Astrocyte (in vitro differentiated cells and primary cell): Measurements from ENCODE around the gene IQCH. TPM values are rescaled to one million over a fixed set of nuclear protein-coding genes. Genes with fewer than 3 reads are reported as not detected.

ENCODE experiments used
- DNase-seq: peaks from one replicate; pipeline ENCODE4 v3.0.0-alpha.2; 2010; ENCODE audit warnings: low read depth
- FAIRE-seq: peaks from 2 replicates; lab custom pipeline; 2011; peaks lifted over from hg19 to GRCh38; lab: Jason Lieb, UNC
- H2AFZ ChIP-seq: 2 replicates; pipeline ENCODE4 v1.6.0; 2012; ENCODE audit warnings: low read depth, low read length, inconsistent platforms
- H3K27ac ChIP-seq: 2 replicates; pipeline ENCODE4 v1.5.1; 2011; ENCODE audit warnings: low read depth, low read length, inconsistent platforms
- H3K27me3 ChIP-seq: 2 replicates; pipeline ENCODE4 v1.6.0; 2011; ENCODE audit warnings: low read length, inconsistent platforms; ENCODE audit not compliant: insufficient read depth
- H3K36me3 ChIP-seq: 2 replicates; pipeline ENCODE4 v1.5.1; 2011; ENCODE audit warnings: low read length, inconsistent platforms; ENCODE audit not compliant: insufficient read depth
- H3K4me1 ChIP-seq: 2 replicates; pipeline ENCODE4 v1.5.1; 2011; ENCODE audit warnings: low read length, inconsistent platforms; ENCODE audit not compliant: insufficient read depth
- H3K4me2 ChIP-seq: 2 replicates; pipeline ENCODE4 v1.6.0; 2012; ENCODE audit warnings: low read length, inconsistent platforms
- H3K4me3 ChIP-seq: 2 replicates; pipeline ENCODE4 v1.5.1; 2011; ENCODE audit warnings: low read depth, mild to moderate bottlenecking, low read length, inconsistent platforms; ENCODE audit not compliant: insufficient read depth
- H3K79me2 ChIP-seq: 2 replicates; pipeline ENCODE4 v1.6.0; 2012; ENCODE audit warnings: mild to moderate bottlenecking, low read length, inconsistent platforms; ENCODE audit not compliant: insufficient read depth
- H3K9ac ChIP-seq: 2 replicates; pipeline ENCODE4 v1.6.0; 2012; ENCODE audit warnings: mild to moderate bottlenecking, low read length, inconsistent platforms
- H3K9me3 ChIP-seq: 2 replicates; pipeline ENCODE4 v1.5.1; 2012; ENCODE audit warnings: low read depth, mild to moderate bottlenecking, low read length, inconsistent platforms; ENCODE audit not compliant: insufficient read depth
- H4K20me1 ChIP-seq: 2 replicates; pipeline ENCODE4 v1.6.0; 2012; ENCODE audit warnings: low read length, inconsistent platforms; ENCODE audit not compliant: insufficient read depth
- H3K27ac Mint-ChIP-seq: one replicate; pipeline ENCODE4 v1.8.0; 2021; ENCODE audit warnings: mild to moderate bottlenecking, mixed read lengths; ENCODE audit not compliant: unreplicated experiment
- H3K27me3 Mint-ChIP-seq: one replicate; pipeline ENCODE4 v1.8.0; 2021; ENCODE audit warnings: low read depth, mixed read lengths; ENCODE audit not compliant: unreplicated experiment
- H3K36me3 Mint-ChIP-seq: one replicate; pipeline ENCODE4 v1.8.0; 2021; ENCODE audit warnings: low read depth, mixed read lengths; ENCODE audit not compliant: unreplicated experiment
- H3K4me1 Mint-ChIP-seq: one replicate; pipeline ENCODE4 v1.8.0; 2021; ENCODE audit warnings: low read depth, mixed read lengths; ENCODE audit not compliant: unreplicated experiment
- H3K4me3 Mint-ChIP-seq: one replicate; pipeline ENCODE4 v1.8.0; 2021; ENCODE audit warnings: mild to moderate bottlenecking, moderate library complexity, mixed read lengths; ENCODE audit not compliant: unreplicated experiment
- H3K9me3 Mint-ChIP-seq: one replicate; pipeline ENCODE4 v1.8.0; 2021; ENCODE audit warnings: mild to moderate bottlenecking, mixed read lengths; ENCODE audit not compliant: unreplicated experiment
- EZH2 ChIP-seq: IDR thresholded peaks from 2 replicates; pipeline ENCODE4 v1.6.1; 2012; ENCODE audit warnings: mild to moderate bottlenecking, low read length, inconsistent platforms; ENCODE audit not compliant: insufficient read depth
- total RNA-seq: library from RNA; stranded (reverse); gene quantifications from 2 replicates; pipeline ENCODE4 v1.2.1, GENCODE V29; 2021
- TF ChIP-seq, protein P1 (sequence below): IDR thresholded peaks from 2 replicates; pipeline ENCODE4 v1.5.1; 2011; ENCODE audit warnings: low read depth, mild to moderate bottlenecking, inconsistent platforms, low read length, moderate library complexity; ENCODE audit not compliant: insufficient read depth

The IQCH gene
- total RNA-seq, 1 donor from 2014 or later = 2.7 TPM

DNA sequence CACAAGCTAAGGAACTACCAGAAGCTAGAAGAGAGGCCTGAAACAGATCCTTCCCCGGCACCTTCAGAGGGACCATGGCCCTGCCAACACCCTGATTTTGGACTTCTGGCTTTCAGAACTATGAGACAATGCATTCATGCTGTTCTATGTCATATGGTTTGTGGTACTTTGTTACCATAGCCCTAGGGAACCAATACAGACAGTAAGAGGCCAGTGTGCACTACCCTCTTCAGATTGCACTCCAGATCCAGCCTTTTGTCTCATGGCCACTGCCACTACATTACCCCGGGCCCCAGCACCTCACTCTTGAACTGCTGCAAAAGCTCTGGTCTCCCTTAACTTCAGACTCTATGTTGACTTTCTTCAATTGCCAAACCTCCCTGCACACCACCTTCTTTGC lies 24.1 kb upstream of the IQCH start:
- FAIRE-seq (no peak), DNase-seq (no peak)
- no peaks in the 10 kb centered on the region for H3K9me3 Mint-ChIP-seq
- no peak for TF ChIP-seq EZH2
- TF ChIP-seq, protein P1, sequence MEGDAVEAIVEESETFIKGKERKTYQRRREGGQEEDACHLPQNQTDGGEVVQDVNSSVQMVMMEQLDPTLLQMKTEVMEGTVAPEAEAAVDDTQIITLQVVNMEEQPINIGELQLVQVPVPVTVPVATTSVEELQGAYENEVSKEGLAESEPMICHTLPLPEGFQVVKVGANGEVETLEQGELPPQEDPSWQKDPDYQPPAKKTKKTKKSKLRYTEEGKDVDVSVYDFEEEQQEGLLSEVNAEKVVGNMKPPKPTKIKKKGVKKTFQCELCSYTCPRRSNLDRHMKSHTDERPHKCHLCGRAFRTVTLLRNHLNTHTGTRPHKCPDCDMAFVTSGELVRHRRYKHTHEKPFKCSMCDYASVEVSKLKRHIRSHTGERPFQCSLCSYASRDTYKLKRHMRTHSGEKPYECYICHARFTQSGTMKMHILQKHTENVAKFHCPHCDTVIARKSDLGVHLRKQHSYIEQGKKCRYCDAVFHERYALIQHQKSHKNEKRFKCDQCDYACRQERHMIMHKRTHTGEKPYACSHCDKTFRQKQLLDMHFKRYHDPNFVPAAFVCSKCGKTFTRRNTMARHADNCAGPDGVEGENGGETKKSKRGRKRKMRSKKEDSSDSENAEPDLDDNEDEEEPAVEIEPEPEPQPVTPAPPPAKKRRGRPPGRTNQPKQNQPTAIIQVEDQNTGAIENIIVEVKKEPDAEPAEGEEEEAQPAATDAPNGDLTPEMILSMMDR = no peak
- Histone ChIP-seq H3K27ac (no peak overlapping the region), H3K4me1 (no peaks in the 10 kb centered on the region), H3K9me3 (no peaks in the 10 kb centered on the region), H2AFZ (no peak overlapping the region), H4K20me1 (peaks cover 17% of the 10 kb centered on the region), H3K4me3 (no peak overlapping the region), H3K79me2 (no peaks in the 10 kb centered on the region), H3K4me2 (no peak overlapping the region), H3K27me3 (no peaks in the 10 kb centered on the region), H3K36me3 (peaks cover 25% of the 10 kb centered on the region), H3K9ac (no peak overlapping the region)
- no peak overlapping the region for H3K27ac Mint-ChIP-seq
- H3K4me1 Mint-ChIP-seq = peaks cover 15% of the 10 kb centered on the region
- peaks cover 22% of the 10 kb centered on the region for H3K36me3 Mint-ChIP-seq
- no peaks in the 10 kb centered on the region for H3K27me3 Mint-ChIP-seq
- H3K4me3 Mint-ChIP-seq = no peak overlapping the region

DNA sequence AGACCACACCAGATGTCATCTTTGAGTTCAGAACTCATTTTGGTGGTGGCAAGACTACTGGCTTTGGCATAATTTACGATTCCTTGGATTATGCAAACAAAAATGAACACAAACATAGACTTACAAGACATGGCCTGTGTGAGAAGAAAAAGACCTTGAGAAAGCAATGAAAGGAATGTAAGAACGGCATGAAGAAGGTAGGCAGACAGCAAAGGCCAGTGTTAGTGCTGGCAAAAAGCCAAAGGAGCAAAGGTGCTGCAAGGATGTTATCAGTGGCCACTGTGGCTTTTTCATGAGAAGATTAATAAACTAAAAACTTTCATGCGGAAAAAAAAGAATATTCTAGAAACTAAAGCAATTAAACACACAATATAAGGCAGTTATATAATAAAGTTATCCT lies 22.0 kb upstream of the IQCH start:
- H3K4me3 ChIP-seq = no peak overlapping the region
- DNase-seq (no peak), FAIRE-seq (no peak)
- Mint-ChIP-seq H3K4me1 (peaks cover 12% of the 10 kb centered on the region), H3K36me3 (peaks cover 24% of the 10 kb centered on the region), H3K4me3 (no peak overlapping the region), H3K9me3 (no peaks in the 10 kb centered on the region), H3K27ac (no peak overlapping the region), H3K27me3 (no peaks in the 10 kb centered on the region)
- H3K4me1 ChIP-seq = no peaks in the 10 kb centered on the region
- H2AFZ ChIP-seq = no peak overlapping the region
- no peak overlapping the region for H3K4me2 ChIP-seq
- no peaks in the 10 kb centered on the region for H3K27me3 ChIP-seq
- peaks cover 29% of the 10 kb centered on the region for H4K20me1 ChIP-seq
- peaks cover 6% of the 10 kb centered on the region for H3K79me2 ChIP-seq
- TF ChIP-seq, protein P1 = no peak
- TF ChIP-seq EZH2 = no peak
- no peak overlapping the region for H3K27ac ChIP-seq
- peaks cover 25% of the 10 kb centered on the region for H3K36me3 ChIP-seq
- H3K9ac ChIP-seq = no peak overlapping the region
- H3K9me3 ChIP-seq = no peaks in the 10 kb centered on the region

DNA sequence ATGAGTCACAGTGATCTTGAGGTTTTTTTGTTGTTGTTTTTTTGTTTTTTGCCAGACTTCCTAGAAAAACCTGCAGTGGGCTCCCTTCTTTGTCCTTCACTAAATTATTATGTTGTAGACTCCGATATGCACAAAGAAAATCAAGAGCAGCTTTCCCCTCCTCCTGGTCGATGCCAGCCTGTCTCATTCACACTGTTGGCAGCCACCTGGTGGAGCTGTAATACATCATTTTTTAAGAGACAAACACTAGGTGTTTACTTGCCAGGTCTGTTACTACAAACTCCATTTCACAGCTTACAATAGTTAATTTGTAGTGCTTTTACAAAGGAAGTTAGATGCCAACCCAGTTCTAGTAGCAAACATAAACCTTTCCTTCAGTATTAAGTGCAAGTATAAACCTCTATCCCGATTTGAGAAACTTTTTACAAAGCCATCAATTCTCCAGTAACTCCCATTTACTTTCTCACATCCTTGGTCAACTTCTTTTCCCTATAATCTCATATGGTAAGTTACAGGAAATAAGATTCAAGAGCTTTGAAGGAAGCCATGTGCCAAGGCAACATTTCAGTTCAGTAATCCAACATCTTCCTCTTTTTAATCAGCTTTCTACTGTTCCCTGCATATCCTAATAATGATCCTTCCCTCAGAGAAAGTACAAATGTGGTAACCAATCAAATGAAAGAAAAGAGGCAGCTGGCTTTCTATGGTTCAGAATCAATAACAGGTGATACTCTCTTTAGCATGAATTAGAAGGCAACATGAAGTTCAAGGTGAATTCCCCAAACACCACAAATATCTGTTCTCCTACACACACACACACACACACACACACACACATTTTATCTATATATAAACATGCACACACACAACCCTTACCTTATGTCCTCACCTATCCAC lies 14.1 kb upstream of the IQCH start:
- H3K27ac Mint-ChIP-seq = no peak overlapping the region
- H3K9me3 Mint-ChIP-seq = no peaks in the 10 kb centered on the region
- peaks cover 75% of the 10 kb centered on the region for H3K79me2 ChIP-seq
- no peak overlapping the region for H3K9ac ChIP-seq
- no peaks in the 10 kb centered on the region for H3K4me1 ChIP-seq
- H3K4me2 ChIP-seq = no peak overlapping the region
- H2AFZ ChIP-seq = no peak overlapping the region
- H3K4me1 Mint-ChIP-seq = peaks cover 18% of the 10 kb centered on the region
- H3K9me3 ChIP-seq = no peaks in the 10 kb centered on the region
- no peak overlapping the region for H3K4me3 Mint-ChIP-seq
- H4K20me1 ChIP-seq = peaks cover 65% of the 10 kb centered on the region
- FAIRE-seq = no peak
- H3K4me3 ChIP-seq = no peak overlapping the region
- no peaks in the 10 kb centered on the region for H3K27me3 ChIP-seq
- H3K36me3 ChIP-seq = no peaks in the 10 kb centered on the region
- no peak for TF ChIP-seq EZH2
- TF ChIP-seq, protein P1 = peak; percentile 9
- H3K36me3 Mint-ChIP-seq = peaks cover 4% of the 10 kb centered on the region
- no peaks in the 10 kb centered on the region for H3K27me3 Mint-ChIP-seq
- H3K27ac ChIP-seq = no peak overlapping the region
- no peak for DNase-seq
